HCT116 (cell line): ENCODE results near the gene CRB1. TPM values are rescaled to one million over a fixed set of nuclear protein-coding genes. Genes with fewer than 3 reads are reported as not detected.

Experiments used
- ATAC-seq: fragments of 200-7000 bp; cut with Tn5 transposase; 2 replicates; pipeline ENCODE4 v1.9.1; 2020; ENCODE audit warnings: mild to moderate bottlenecking, moderate library complexity
- BruUV-seq: library from RNA; stranded (reverse); fragments of 400-500 nt; replicated peaks from 2 replicates; lab custom pipeline; 2021; lab: Mats Ljungman, UMichigan
- CTCF ChIA-PET: fragments of 300-600 bp; sonication (Branson Sonifier 250); formaldehyde crosslinking; loops from one replicate; lab custom pipeline; 2021; ENCODE audit warnings: antibody characterized with exemption; lab: Charles Lee
- POLR2A ChIA-PET: fragments of 300-600, 350-600 bp; sonication (Branson Sonifier 250); formaldehyde crosslinking; loops from one replicate; lab custom pipeline; 2021; ENCODE audit warnings: antibody characterized with exemption; lab: Charles Lee
- RAD21 ChIA-PET, 2 experiments: fragments of 300-600 bp; sonication (Branson Sonifier 250); formaldehyde crosslinking; loops; one replicate each; lab custom pipeline; 2023; ENCODE audit warnings: low total read pairs in 2 of 2; ENCODE audit not compliant: uncharacterized antibody in 2 of 2, unreplicated experiment in 2 of 2, low non-redundant PET in 1 of 2; lab: Charles Lee
- DNase-seq: peaks from one replicate; pipeline ENCODE4 v3.0.0-alpha.2; 2010; ENCODE audit warnings: low read depth, low spot score
- H2AFZ ChIP-seq: fragments of 200-600 bp; shearing (Covaris generic), sonication (generic); 2 replicates; pipeline ENCODE4 v1.6.1; 2017; ENCODE audit warnings: low read depth, mixed run types, mixed read lengths, antibody characterized with exemption, low read length; ENCODE audit not compliant: poor library complexity, severe bottlenecking
- H3K27ac ChIP-seq: 2 replicates; pipeline ENCODE4 v1.5.1; 2012; ENCODE audit warnings: low read depth, low read length
- H3K27me3 ChIP-seq: fragments of 200-600 bp; sonication (generic); 2 replicates; pipeline ENCODE4 v1.6.1; 2016; ENCODE audit warnings: mixed run types, low read length, mixed read lengths; ENCODE audit not compliant: insufficient read depth
- H3K36me3 ChIP-seq, 2 experiments: fragments of 200-500 bp in 1 of 2; fragments of 200-600 bp in 1 of 2; sonication (Bioruptor generic) in 1 of 2; sonication (generic) in 1 of 2; 2 replicates each; pipeline versions ENCODE4 v1.5.1 to v1.6.1; 2014 to 2016; ENCODE audit warnings: low read length in 2 of 2, inconsistent platforms in 1 of 2, mixed read lengths in 1 of 2, mixed run types in 1 of 2; ENCODE audit not compliant: insufficient read depth in 2 of 2, control insufficient read depth in 1 of 2
- H3K4me1 ChIP-seq, 2 experiments: fragments of 200-600 bp in 1 of 2; sonication (generic) in 1 of 2; 2 replicates each; pipeline versions ENCODE4 v1.5.1 to v1.6.1; 2012 to 2017; ENCODE audit warnings: low read length in 2 of 2, inconsistent platforms in 1 of 2, mild to moderate bottlenecking in 1 of 2, mixed read lengths in 1 of 2, mixed run types in 1 of 2, moderate library complexity in 1 of 2; ENCODE audit not compliant: insufficient read depth in 2 of 2, control insufficient read depth in 1 of 2
- H3K4me2 ChIP-seq: fragments of 200-600 bp; sonication (generic); 2 replicates; pipeline ENCODE4 v1.6.1; 2017; ENCODE audit warnings: mixed run types, low read length, mixed read lengths
- H3K4me3 ChIP-seq, 2 experiments: fragments of 200-600 bp in 1 of 2; sonication (generic) in 1 of 2; replicated peaks in 1 of 2; 2 replicates each; pipeline ENCODE4 v1.5.1; 2011 to 2016; ENCODE audit warnings: low read length in 2 of 2, control low read depth in 1 of 2, low read depth in 1 of 2, mild to moderate bottlenecking in 1 of 2, mixed read lengths in 1 of 2, mixed run types in 1 of 2
- H3K79me2 ChIP-seq: fragments of 200-600 bp; sonication (generic); 2 replicates; pipeline ENCODE4 v1.6.1; 2017; ENCODE audit warnings: mild to moderate bottlenecking, mixed run types, low read length, moderate library complexity, mixed read lengths; ENCODE audit not compliant: insufficient read depth
- H3K9ac ChIP-seq: fragments of 200-600 bp; sonication (generic); 2 replicates; pipeline ENCODE4 v1.6.1; 2016; ENCODE audit warnings: low read length, mixed read lengths
- H3K9me2 ChIP-seq: fragments of 200-600 bp; sonication (generic), shearing (Covaris generic); 2 replicates; pipeline ENCODE4 v1.6.1; 2017; ENCODE audit warnings: mixed run types, mild to moderate bottlenecking, moderate library complexity; ENCODE audit not compliant: insufficient read depth
- H3K9me3 ChIP-seq, 2 experiments: fragments of 200-500 bp in 1 of 2; fragments of 200-600 bp in 1 of 2; sonication (Bioruptor generic) in 1 of 2; sonication (generic) in 1 of 2; 2 replicates each; pipeline ENCODE4 v1.6.1; 2014 to 2017; ENCODE audit warnings: low read length in 2 of 2, mixed read lengths in 2 of 2, inconsistent platforms in 1 of 2, low read depth in 1 of 2, mild to moderate bottlenecking in 1 of 2, mixed run types in 1 of 2, moderate library complexity in 1 of 2; ENCODE audit not compliant: control insufficient read depth in 1 of 2, insufficient read depth in 1 of 2
- H4K20me1 ChIP-seq: fragments of 200-600 bp; sonication (generic), shearing (Covaris generic); 2 replicates; pipeline ENCODE4 v1.6.1; 2017; ENCODE audit warnings: mixed run types, mild to moderate bottlenecking, moderate library complexity; ENCODE audit not compliant: insufficient read depth
- ATF3 ChIP-seq: IDR thresholded peaks from 2 replicates; pipeline ENCODE4 v1.6.1; 2012
- CTCF ChIP-seq, 3 experiments: fragments of 200-600 bp in 1 of 3; sonication (generic) in 1 of 3; IDR thresholded peaks in 2 of 3; conservative IDR thresholded peaks in 1 of 3; 2 replicates each; pipeline ENCODE4 v1.5.1; 2012 to 2017; ENCODE audit warnings: low read depth in 2 of 3, low read length in 2 of 3, antibody characterized with exemption in 1 of 3, borderline replicate concordance in 1 of 3, control low read depth in 1 of 3, mild to moderate bottlenecking in 1 of 3, mixed read lengths in 1 of 3, mixed run types in 1 of 3, moderate library complexity in 1 of 3; ENCODE audit not compliant: insufficient read depth in 1 of 3
- MAX ChIP-seq: IDR thresholded peaks from 2 replicates; pipeline ENCODE4 v1.6.1; 2012
- RAD21 ChIP-seq: IDR thresholded peaks from 2 replicates; pipeline ENCODE4 v1.6.1; 2012; ENCODE audit warnings: low read depth, mild to moderate bottlenecking
- intact Hi-C: fragments of 100-400 bp; cut with micrococcal nuclease; formaldehyde crosslinking; loops from 2 replicates; pipeline ENCODE4 v1.10.0; 2022
- total RNA-seq: library from RNA; stranded (reverse); gene quantifications from one replicate; pipeline ENCODE4 v1.2.1, GENCODE V29; 2021; ENCODE audit not compliant: unreplicated experiment

Gene CRB1
- total RNA-seq, 1 experiment from 2014 or later = 0.07 TPM

GRCh38 chr1:197521118-197521739 is 253.2 kb downstream of the CRB1 start:
- ChIA-PET CTCF (interaction anchor here (0.6 to 1.8 kb wide), 11 partner anchors 11 to 1166 kb away, joined by 3 to 7 read pairs (median 4); no protein-coding TSS in a partner anchor), POLR2A (no interaction called here), RAD21 (no interaction called here)
- H3K27ac ChIP-seq = no peak overlapping the region
- H3K9ac ChIP-seq = no peak overlapping the region
- DNase-seq (peak; percentile 16), ATAC-seq (peak; percentile 60; the same call in 1 of the 2 replicates)
- no peak overlapping the region for H3K4me2 ChIP-seq
- H3K79me2 ChIP-seq = no peaks in the 10 kb centered on the region
- no peaks in the 10 kb centered on the region for H3K9me2 ChIP-seq
- H2AFZ ChIP-seq = no peak overlapping the region
- no peaks in the 10 kb centered on the region for H3K36me3 ChIP-seq
- intact Hi-C loops = loop anchor here (2.0 to 5.0 kb wide), 3 partner anchors 404 to 1176 kb away; no protein-coding TSS in a partner anchor
- no TSS peak for BruUV-seq
- no peaks in the 10 kb centered on the region for H3K4me1 ChIP-seq
- no peaks in the 10 kb centered on the region for H3K9me3 ChIP-seq
- no peak overlapping the region for H3K4me3 ChIP-seq
- no peaks in the 10 kb centered on the region for H3K27me3 ChIP-seq
- H4K20me1 ChIP-seq = no peaks in the 10 kb centered on the region
- TF ChIP-seq RAD21 (peak; percentile 61), CTCF (IDR thresholded peaks at IDR 0.05 in 2 of 3, conservative IDR thresholded peaks at IDR 0.05 in 1 of 3; ENCODE audit: borderline replicate concordance in 1 of 3, insufficient read depth in 1 of 3, low read depth in 2 of 3, low read length in 2 of 3) (peak; percentile 45 to 77 (median 63); a peak in 5 of 6 replicates), MAX (no peak), ATF3 (no peak)
